Caco-2 (cell line): ENCODE measurements around the gene ANXA7. TPM values are rescaled to one million over a fixed set of nuclear protein-coding genes. Genes with fewer than 3 reads are reported as not detected.

ENCODE experiments used
- BruUV-seq: library from RNA; stranded (reverse); fragments of 400-500 nt; replicated peaks from 2 replicates; lab custom pipeline; 2021; lab: Mats Ljungman, UMichigan
- CTCF ChIA-PET: fragments of 300-600 bp; sonication (Branson Sonifier 250); formaldehyde crosslinking; loops from one replicate; lab custom pipeline; 2022; ENCODE audit warnings: antibody characterized with exemption; lab: Charles Lee
- POLR2A ChIA-PET: fragments of 300-600 bp; sonication (Branson Sonifier 250); formaldehyde crosslinking; loops from one replicate; lab custom pipeline; 2022; ENCODE audit warnings: antibody characterized with exemption; lab: Charles Lee
- DNase-seq, 2 experiments: peaks; one replicate each; pipeline versions ENCODE4 v3.0.0 to v3.0.0-alpha.2; 2020 to 2022
- H3K27me3 ChIP-seq: replicated peaks from 2 replicates; pipeline ENCODE4 v1.6.0; 2011; ENCODE audit warnings: low read length; ENCODE audit not compliant: control insufficient read depth, insufficient read depth
- H3K36me3 ChIP-seq: 2 replicates; pipeline ENCODE4 v1.5.1; 2011; ENCODE audit warnings: low read length; ENCODE audit not compliant: control insufficient read depth, insufficient read depth
- H3K4me1 ChIP-seq: fragments of 250-450 bp; sonication (Bioruptor Pico); 2 replicates; pipeline ENCODE4 v1.5.1; 2020; ENCODE audit warnings: mild to moderate bottlenecking
- H3K4me3 ChIP-seq: 2 replicates; pipeline ENCODE4 v1.5.1; 2011; ENCODE audit warnings: low read depth, mild to moderate bottlenecking, control low read depth, low read length
- H3K9me3 ChIP-seq: fragments of 250-450 bp; sonication (Bioruptor Pico); 2 replicates; pipeline ENCODE4 v1.5.1; 2020; ENCODE audit warnings: mild to moderate bottlenecking, moderate library complexity
- H3K27ac Mint-ChIP-seq: one replicate; pipeline ENCODE4 v1.8.0; 2022; ENCODE audit warnings: mixed read lengths; ENCODE audit not compliant: unreplicated experiment
- H3K27me3 Mint-ChIP-seq: one replicate; pipeline ENCODE4 v1.8.0; 2022; ENCODE audit warnings: mixed read lengths; ENCODE audit not compliant: insufficient read depth, unreplicated experiment
- H3K36me3 Mint-ChIP-seq: one replicate; pipeline ENCODE4 v1.8.0; 2022; ENCODE audit warnings: mild to moderate bottlenecking, mixed read lengths; ENCODE audit not compliant: insufficient read depth, unreplicated experiment
- H3K4me1 Mint-ChIP-seq: one replicate; pipeline ENCODE4 v1.8.0; 2022; ENCODE audit warnings: low read depth, mixed read lengths; ENCODE audit not compliant: unreplicated experiment
- H3K4me3 Mint-ChIP-seq: one replicate; pipeline ENCODE4 v1.8.0; 2022; ENCODE audit warnings: mild to moderate bottlenecking, moderate library complexity, mixed read lengths; ENCODE audit not compliant: unreplicated experiment
- H3K9me3 Mint-ChIP-seq: one replicate; pipeline ENCODE4 v1.8.0; 2022; ENCODE audit warnings: mixed read lengths; ENCODE audit not compliant: unreplicated experiment
- CTCF ChIP-seq, 2 experiments: fragments of 200-600 bp in 1 of 2; IDR thresholded peaks; 1 replicate in 1 of 2; 2 replicates in 1 of 2; pipeline versions ENCODE4 v1.5.1 to v1.8.0; 2011 to 2022; ENCODE audit warnings: antibody characterized with exemption in 1 of 2, control low read depth in 1 of 2, inconsistent platforms in 1 of 2, low read depth in 1 of 2, low read length in 1 of 2, mild to moderate bottlenecking in 1 of 2, moderate library complexity in 1 of 2; ENCODE audit not compliant: insufficient read depth in 1 of 2, severe bottlenecking in 1 of 2, unreplicated experiment in 1 of 2
- intact Hi-C: fragments of 100-400 bp; cut with micrococcal nuclease; formaldehyde crosslinking; loops from one replicate; pipeline ENCODE4 v1.10.0; 2022; ENCODE audit not compliant: unreplicated experiment
- total RNA-seq: library from RNA; stranded (reverse); gene quantifications from 2 replicates; pipeline ENCODE4 v1.2.3, GENCODE V29; 2022

ANXA7 gene
- total RNA-seq, 1 experiment from 2014 or later = 240 TPM

- Mint-ChIP-seq H3K27ac (no peak overlapping the region), H3K9me3 (no peaks in the 10 kb centered on the region), H3K4me3 (no peak overlapping the region), H3K4me1 (no peaks in the 10 kb centered on the region), H3K36me3 (peaks cover 8% of the 10 kb centered on the region), H3K27me3 (no peaks in the 10 kb centered on the region)
- ChIA-PET POLR2A (no interaction called here), CTCF (interaction anchor here (0.8 kb wide), 1 partner anchor 145 kb away, joined by 3 read pairs; no protein-coding TSS in a partner anchor)
- H3K4me3 ChIP-seq = no peak overlapping the region
- no peaks in the 10 kb centered on the region for H3K27me3 ChIP-seq
- no TSS peak for BruUV-seq
- H3K9me3 ChIP-seq = no peaks in the 10 kb centered on the region
- H3K36me3 ChIP-seq = no peaks in the 10 kb centered on the region; the same call in 1 of the 2 replicates
- intact Hi-C loops = no loop called here
- no peak for TF ChIP-seq CTCF (IDR thresholded peaks at IDR 0.05; ENCODE audit: insufficient read depth in 1 of 2, low read depth in 1 of 2, low read length in 1 of 2, severe bottlenecking in 1 of 2, unreplicated experiment in 1 of 2)
- no peaks in the 10 kb centered on the region for H3K4me1 ChIP-seq
- no peak for DNase-seq
Measured at GRCh38 chr10:73456187-73456890, 42.5 kb upstream of the ANXA7 start.

- Mint-ChIP-seq H3K27me3 (no peaks in the 10 kb centered on the region), H3K36me3 (no peaks in the 10 kb centered on the region), H3K4me3 (no peak overlapping the region), H3K27ac (no peak overlapping the region), H3K4me1 (no peaks in the 10 kb centered on the region), H3K9me3 (no peaks in the 10 kb centered on the region)
- POLR2A ChIA-PET = no interaction called here
- CTCF ChIA-PET = no interaction called here
- no peak for TF ChIP-seq CTCF (IDR thresholded peaks at IDR 0.05; ENCODE audit: insufficient read depth in 1 of 2, low read depth in 1 of 2, low read length in 1 of 2, severe bottlenecking in 1 of 2, unreplicated experiment in 1 of 2)
- intact Hi-C loops = no loop called here
- no peak overlapping the region for H3K4me3 ChIP-seq
- H3K27me3 ChIP-seq = no peaks in the 10 kb centered on the region
- no peak for DNase-seq
- peaks cover 2% of the 10 kb centered on the region; the same call in 1 of the 2 replicates for H3K36me3 ChIP-seq
- H3K4me1 ChIP-seq = no peaks in the 10 kb centered on the region
- BruUV-seq = no TSS peak
- H3K9me3 ChIP-seq = no peaks in the 10 kb centered on the region
Measured at GRCh38 chr10:73449113-73449512, 35.3 kb upstream of the ANXA7 start.

GRCh38 chr10:73448384-73448783 is 34.5 kb upstream of the ANXA7 start:
- no peak overlapping the region for H3K4me3 ChIP-seq
- TF ChIP-seq CTCF (IDR thresholded peaks at IDR 0.05; ENCODE audit: insufficient read depth in 1 of 2, low read depth in 1 of 2, low read length in 1 of 2, severe bottlenecking in 1 of 2, unreplicated experiment in 1 of 2) = no peak
- H3K4me3 Mint-ChIP-seq = no peak overlapping the region
- no peaks in the 10 kb centered on the region for H3K9me3 ChIP-seq
- H3K4me1 Mint-ChIP-seq = no peaks in the 10 kb centered on the region
- intact Hi-C loops = no loop called here
- H3K36me3 Mint-ChIP-seq = no peaks in the 10 kb centered on the region
- no peak for DNase-seq
- peaks cover 2% of the 10 kb centered on the region; the same call in 1 of the 2 replicates for H3K36me3 ChIP-seq
- H3K9me3 Mint-ChIP-seq = no peaks in the 10 kb centered on the region
- H3K27me3 ChIP-seq = no peaks in the 10 kb centered on the region
- no peaks in the 10 kb centered on the region for H3K4me1 ChIP-seq
- ChIA-PET POLR2A (no interaction called here), CTCF (no interaction called here)
- no TSS peak for BruUV-seq
- H3K27ac Mint-ChIP-seq = no peak overlapping the region
- no peaks in the 10 kb centered on the region for H3K27me3 Mint-ChIP-seq
